Nucleus accumbens (tissue), 56 donors: ENCODE data around the gene FAIM.
A peak's percentile ranks its signal among the peaks of the same experiment; 100 is the strongest.
"Not testable (repeated sequence)": the region's sequence is repeated elsewhere in the genome, so short reads cannot be mapped to it uniquely, and the experiment has no call there.

Experiments
- DNase-seq, 56 donors: peaks; one replicate each; lab custom pipeline; 2025; lab: John Stamatoyannopoulos, UW

The FAIM gene

GRCh38 chr3:138600100-138600745 lies 8.3 kb upstream of the FAIM start:
- peak in 4 of 56 donors; percentile 3 to 16 (median 7) for DNase-seq

- not testable (repeated sequence) for DNase-seq
Observed at GRCh38 chr3:138601661-138602060, 6.9 kb upstream of the FAIM start.

- not testable (repeated sequence) for DNase-seq
Observed at GRCh38 chr3:138604106-138604595, 4.4 kb upstream of the FAIM start.

- DNase-seq = no peak
Observed at GRCh38 chr3:138609898-138610266, 1.3 kb downstream of the FAIM start.

- no peak for DNase-seq
Observed at GRCh38 chr3:138615462-138615861, 6.9 kb downstream of the FAIM start.

- no peak for DNase-seq
Observed at GRCh38 chr3:138620431-138620830, 11.9 kb downstream of the FAIM start.

GRCh38 chr3:138624518-138624917 lies 15.9 kb downstream of the FAIM start:
- DNase-seq = no peak

GRCh38 chr3:138625707-138626365 lies 17.3 kb downstream of the FAIM start:
- DNase-seq = peak in 14 of 56 donors; percentile 2 to 43 (median 10)

- DNase-seq = no peak
Observed at GRCh38 chr3:138629526-138629925, 21.0 kb downstream of the FAIM start.

- DNase-seq = no peak
Observed at GRCh38 chr3:138638641-138639040, 30.1 kb downstream of the FAIM start.

GRCh38 chr3:138640537-138640936 lies 32.0 kb downstream of the FAIM start:
- no peak for DNase-seq

- no peak for DNase-seq
Observed at GRCh38 chr3:138642226-138642926, 33.8 kb downstream of the FAIM start.

- DNase-seq = no peak
Observed at GRCh38 chr3:138642927-138643253, 34.3 kb downstream of the FAIM start.

- DNase-seq = no peak
Observed at GRCh38 chr3:138646008-138646407, 37.4 kb downstream of the FAIM start.

GRCh38 chr3:138646513-138646912 lies 37.9 kb downstream of the FAIM start:
- DNase-seq = no peak

GRCh38 chr3:138649134-138649533 lies 40.6 kb downstream of the FAIM start:
- DNase-seq = no peak

GRCh38 chr3:138653567-138653966 lies 45.0 kb downstream of the FAIM start:
- peak in 3 of 56 donors; percentile 2 to 7 (median 5) for DNase-seq

- DNase-seq = no peak
Observed at GRCh38 chr3:138657508-138657907, 48.9 kb downstream of the FAIM start.

GRCh38 chr3:138668107-138668506 lies 59.5 kb downstream of the FAIM start:
- DNase-seq = no peak

GRCh38 chr3:138670407-138670806 lies 61.8 kb downstream of the FAIM start:
- DNase-seq = no peak

GRCh38 chr3:138673641-138674530 lies 65.3 kb downstream of the FAIM start:
- no peak for DNase-seq
